ENCODE data around the gene CD8A. TPM values are rescaled to one million over a fixed set of nuclear protein-coding genes. Genes with fewer than 3 reads are reported as not detected.
"Not testable (repeated sequence)": the region's sequence is repeated elsewhere in the genome, so short reads cannot be mapped to it uniquely, and the experiment has no call there.

The CD8A gene
- 0.22 TPM for polyA plus RNA-seq (ENCODE audit: insufficient read length)

DNA sequence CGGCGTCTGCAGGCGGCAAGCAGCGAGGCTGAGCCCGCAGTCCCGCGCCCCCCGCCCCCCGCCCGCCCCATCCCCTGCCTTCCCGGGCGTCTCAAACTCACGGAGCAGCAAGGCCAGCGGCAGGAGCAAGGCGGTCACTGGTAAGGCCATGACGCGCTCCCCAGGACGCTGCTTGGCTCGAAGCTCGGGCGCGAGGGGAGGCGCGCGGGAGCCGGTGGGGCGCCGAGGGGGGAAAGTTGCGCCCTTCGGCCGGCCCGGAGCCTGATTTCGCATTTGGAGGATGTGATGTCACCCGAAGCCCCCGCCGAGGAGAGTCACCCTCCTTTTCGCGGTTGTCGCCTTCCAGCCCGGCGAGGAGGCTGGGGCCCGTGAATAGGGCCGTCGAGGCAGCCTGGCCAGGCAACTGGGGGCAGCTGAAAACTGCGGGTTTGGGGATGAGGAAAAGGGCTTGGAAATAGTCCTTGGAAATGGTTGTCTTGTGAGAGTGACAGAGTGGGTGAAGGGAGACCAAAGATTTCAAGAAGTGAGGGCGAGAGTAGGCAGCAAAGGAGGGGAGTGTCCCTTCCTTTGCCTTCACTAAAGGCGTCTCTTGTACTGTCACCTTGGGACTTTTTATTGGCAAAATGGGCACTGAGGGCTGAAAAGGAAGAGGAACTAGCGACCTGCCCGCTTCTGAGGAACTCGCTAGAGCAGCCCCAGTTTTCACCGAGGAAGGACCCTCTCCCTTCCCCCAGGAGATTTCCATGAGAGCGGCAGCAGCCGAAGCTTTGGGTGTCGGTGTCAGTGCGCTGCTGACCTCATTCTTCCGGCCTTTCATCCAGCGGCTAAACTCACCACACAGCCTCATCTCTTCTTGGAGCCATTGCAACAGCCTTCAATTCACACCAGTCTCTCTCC, at the start of gene CD8A:
CD8A (minus strand) TSS at position 238 of the 897 bp plus-strand sequence; CDS start at position 150, 88 bp downstream.
- no peak for DNase-seq (ENCODE audit: low read depth)

DNA sequence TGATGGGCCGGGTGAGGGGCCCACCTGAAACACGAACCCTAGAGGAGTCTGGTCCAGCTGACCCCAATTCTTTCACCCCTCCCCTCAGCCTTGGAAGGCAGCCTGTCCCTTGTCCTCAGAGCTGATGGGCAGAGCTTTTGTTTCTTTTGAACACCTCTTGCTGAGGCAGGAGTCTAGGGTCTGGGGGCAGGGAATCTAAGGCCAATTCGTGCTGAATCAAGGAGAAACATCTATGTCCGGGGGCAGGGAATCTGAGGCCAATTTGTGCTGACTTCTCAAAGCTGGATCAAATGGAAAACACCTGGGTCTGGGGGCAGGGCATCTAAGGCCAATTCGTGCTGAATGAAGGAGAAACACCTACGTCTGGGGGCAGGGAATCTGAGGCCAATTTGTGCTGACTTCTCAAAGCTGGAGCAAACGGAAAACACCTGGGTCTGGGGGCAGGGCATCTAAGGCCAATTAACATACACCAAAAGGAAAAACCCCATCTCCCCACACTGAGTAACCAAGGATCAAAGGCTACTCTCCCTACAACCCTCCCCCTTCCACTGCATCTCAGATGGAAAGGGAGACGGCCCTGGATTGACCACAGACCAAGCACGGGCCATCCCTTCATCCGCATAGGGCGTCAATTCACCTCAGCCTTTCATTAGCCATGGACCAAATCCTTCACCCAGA, 49.3 kb upstream of the CD8A start:
- DNase-seq (ENCODE audit: low read depth), result not testable (repeated sequence)

DNA sequence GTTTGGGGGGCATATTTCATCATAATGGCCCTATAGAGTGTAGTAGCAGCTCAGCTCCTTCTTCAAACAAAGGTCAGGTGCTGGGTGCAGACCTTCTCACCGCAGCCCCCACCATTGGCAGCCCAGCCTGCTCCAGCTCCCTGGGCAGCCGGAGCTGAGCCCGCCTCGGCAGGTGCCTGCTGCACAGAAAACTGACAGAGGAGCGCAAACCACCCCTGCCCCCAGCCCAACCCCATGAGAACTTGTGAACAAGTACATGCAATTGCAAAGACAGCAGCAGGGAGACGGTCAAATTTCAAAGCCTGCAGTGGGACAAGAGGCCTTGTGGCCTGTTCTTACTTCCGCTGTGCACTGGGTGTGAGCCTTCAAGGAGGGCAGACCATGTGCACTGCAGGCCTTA, 48.7 kb upstream of the CD8A start:
- not testable (repeated sequence) for DNase-seq (ENCODE audit: low read depth)

DNA sequence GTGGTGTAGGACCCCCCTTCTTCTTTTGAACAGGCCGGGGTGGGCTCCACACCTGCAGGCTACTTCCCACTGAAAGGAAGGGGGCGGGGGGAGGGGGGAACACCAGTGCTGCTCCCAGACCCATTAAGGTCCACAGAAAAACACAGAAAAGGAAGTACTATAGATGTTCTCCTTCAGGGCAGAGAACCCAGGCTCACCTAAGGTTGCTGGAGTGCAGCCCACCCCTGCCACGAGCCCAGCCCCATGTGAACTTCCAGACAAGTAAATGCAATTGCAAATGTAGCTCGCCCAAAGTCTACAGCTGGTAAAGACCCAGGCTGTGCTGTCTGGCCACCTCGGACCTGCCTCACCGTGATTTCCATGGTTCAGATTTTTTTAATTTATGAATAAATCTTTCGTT, 47.0 kb upstream of the CD8A start:
- not testable (repeated sequence) for DNase-seq (ENCODE audit: low read depth)

DNA sequence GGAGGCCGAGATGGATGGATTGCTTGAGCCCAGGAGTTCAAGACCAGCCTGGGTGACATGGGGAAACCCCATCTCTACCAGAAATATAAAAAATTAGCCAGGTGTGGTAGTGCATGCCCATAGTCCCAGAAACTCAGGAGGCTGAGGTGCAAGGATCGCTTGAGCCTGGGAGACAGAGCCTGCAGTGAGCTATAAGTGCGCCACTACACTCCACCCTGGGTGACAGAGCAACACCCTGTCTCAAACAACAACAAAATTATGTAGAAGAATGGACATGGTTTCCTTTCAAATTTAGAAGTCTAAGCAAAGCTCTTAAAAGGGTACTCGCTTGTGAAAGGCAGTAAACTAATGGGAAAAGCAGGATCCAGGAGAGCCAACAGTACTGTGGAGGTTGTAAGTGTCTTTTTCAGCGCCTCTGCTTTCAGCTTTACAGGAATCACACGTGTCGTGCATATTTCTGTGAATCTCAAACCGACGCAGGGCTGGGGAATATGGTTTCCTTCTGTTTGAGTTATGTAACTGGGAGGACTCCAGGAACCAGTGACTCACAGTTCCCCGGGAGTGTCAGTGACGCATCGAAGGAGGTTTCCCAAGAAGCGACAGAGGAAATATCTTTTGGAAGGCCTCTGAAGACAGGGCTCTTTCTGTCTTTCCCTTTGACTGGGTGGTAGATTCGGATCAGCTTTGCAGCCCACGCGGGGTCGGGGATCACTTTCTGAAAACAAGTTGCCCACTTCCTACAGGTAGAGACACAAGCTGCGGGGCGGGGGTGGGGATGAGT, 46.4 kb upstream of the CD8A start:
- DNase-seq (ENCODE audit: low read depth), result peak; percentile 62

DNA sequence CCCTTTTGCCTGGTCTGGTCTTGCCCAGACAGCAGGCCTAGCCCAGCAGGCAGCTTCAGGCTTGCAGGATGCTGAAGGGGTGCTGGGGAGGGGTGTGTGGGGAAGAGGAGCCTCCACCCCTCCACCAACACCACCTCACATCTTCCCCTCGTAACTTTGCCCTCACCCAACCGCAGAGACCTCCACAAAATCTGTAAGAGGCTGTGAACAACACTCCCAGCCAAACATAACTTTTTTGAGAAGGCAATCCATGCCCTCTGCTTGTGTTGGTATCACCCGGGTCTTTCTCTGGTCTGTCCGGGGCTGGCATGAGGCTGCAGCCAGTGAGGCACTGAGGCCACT, 44.8 kb upstream of the CD8A start:
- not testable (repeated sequence) for DNase-seq (ENCODE audit: low read depth)

DNA sequence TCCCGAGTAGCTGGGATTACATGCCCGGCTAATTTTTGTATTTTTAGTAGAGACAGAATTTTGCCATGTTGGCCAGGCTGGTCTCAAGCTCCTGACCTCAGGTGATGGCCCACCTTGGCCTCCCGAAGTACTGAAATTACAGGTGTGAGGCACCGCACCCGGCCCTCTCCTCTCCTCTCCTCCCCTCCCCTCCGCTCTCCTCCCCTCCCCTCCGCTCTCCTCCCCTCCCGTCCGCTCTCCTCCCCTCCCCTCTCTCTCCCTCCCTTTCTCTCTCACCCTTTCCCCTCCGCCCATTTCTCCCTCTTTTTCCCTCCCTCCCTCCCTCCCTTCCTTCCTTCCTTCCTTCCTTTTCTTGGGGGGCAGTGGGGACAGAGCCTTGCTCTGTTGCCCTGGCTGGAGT, 42.6 kb upstream of the CD8A start:
- DNase-seq (ENCODE audit: low read depth), result no peak

DNA sequence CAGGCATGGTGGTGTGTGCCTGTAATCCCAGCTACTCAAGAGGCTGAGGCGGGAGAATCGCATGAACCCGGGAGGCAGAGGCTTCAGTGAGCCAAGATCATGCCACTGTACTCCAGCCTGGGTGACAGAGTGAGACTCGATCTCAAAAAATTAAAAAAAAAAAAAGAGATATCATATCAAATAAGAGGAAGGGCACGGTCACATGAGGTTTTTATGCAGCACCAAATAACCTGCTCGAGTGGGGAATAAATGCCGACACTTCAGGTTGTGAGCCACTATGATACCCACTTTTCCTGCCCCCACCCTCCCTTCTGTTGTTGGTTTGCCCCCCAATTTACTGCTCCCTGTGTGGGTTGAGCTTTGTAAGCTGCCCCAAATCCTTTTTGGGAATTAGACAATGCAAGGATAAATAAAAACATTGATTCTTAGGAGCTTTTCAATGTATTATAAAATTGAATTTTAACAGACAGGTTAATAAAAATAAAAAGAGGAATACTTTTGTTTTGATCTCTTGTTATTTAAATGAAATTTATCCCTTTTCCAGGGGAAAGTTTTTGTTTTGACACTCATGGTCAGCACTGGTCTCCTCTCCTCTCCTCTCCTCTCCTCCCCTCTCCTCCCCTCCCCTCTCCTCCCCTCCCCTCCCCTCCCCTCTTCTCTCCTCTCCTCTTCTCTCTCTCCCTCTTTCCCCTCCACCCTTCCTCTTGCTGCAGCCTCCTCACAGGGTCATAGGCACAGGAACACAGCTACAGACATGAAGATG, 41.8 kb upstream of the CD8A start:
- no peak for DNase-seq (ENCODE audit: low read depth)

DNA sequence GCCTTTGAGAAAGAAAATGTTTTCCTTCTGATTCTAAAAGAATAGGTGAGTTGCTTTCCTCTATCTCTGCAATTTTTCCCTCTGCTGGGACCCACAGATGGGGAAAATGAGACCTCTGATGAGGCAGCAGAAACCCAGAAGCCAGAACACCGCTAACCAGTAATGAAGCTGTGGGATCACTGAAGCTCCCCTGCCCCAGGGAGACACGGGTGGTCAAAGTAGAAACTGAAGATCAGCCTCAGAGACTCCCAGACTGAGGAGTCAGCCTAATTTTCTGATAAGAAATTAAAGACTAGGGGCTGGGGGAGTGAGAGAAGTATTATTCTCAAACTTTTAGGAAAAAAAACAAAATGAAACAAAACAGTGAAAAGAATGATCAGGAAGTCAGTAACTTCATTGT, 40.8 kb upstream of the CD8A start:
- DNase-seq (ENCODE audit: low read depth), result no peak

DNA sequence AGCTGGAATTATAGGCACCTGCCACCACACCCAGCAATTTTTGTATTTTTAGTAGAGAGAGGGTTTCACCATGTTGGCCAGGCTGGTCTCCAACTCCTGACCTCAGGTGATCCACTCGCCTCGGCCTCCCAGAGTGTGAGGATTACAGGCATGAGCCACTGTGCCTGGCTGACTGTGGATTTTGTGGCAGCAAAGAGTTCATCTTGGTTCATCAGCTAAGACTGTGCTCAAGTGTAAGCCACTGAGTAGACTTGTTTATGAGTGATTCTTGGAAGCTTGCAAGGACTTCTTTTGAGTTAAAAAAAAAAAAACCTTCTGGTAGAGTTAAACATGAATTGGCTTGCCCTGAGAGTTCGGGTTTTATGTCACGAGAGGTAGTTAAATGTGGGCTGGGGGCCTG, 36.2 kb upstream of the CD8A start:
- DNase-seq (ENCODE audit: low read depth), result no peak

DNA sequence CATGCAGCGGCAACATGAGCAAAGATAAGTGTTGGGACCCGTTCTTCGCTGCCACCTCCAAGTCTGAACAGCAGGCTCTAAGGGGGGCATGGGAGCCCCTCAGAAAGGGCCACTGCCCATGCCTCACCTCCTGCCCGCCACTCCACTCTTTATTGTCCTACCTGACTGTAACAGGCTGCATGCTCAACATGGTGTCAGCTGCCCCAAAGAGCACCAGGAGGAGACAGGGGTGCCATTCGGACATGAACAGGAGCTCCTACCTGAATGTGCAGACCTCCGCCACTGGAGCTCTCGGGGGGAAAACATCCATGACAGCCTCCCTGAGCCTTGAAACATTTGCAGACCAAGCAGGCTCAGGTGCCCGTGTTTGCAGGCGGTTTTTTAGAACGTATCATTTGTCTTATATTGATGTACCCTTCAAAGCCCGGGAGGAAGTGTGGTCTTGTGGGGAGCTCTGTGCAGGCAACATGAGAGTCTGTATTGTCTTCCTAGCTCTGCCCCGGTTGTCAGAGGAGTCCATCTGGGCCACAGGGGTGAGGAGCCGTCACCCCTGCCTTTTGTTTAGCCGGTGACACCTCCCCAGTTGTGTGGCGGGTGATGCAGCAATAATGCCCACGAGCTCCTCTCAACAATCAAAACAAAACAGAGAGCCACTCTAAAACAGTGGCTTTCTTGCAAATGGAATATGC, 35.1 kb upstream of the CD8A start:
- DNase-seq (ENCODE audit: low read depth), result no peak

DNA sequence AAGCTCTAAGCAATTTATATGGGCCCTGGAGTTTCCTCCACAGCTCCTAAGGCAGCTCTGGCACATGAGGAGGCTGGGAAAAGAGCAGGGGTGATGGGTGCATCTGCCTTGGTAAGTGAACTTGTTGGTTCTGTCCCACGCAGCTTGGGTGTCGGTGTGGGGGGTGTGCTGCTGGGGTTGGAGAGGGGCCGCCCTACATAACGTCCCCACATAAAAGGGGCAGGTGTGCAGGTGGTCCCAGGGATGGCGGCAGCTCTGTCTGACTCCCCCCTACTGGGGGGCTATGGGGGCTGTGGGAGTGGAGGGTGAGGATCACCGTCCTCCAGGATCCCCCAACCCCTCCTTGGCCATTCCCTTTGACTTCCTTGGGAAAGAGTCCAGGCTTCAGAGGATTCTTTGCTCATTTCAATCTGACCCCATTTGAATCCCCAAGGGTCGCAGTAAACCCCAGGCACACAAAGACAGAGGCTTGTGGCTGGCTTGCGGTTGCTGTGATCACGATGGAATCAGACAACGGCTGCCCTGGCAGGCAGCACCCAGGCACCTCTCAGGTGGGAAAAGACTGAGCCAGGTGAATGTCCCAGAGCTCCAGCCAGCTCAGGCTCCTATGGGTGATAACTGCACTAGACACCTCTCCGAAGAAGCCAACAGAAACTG, 34.5 kb upstream of the CD8A start:
- DNase-seq (ENCODE audit: low read depth), result no peak

DNA sequence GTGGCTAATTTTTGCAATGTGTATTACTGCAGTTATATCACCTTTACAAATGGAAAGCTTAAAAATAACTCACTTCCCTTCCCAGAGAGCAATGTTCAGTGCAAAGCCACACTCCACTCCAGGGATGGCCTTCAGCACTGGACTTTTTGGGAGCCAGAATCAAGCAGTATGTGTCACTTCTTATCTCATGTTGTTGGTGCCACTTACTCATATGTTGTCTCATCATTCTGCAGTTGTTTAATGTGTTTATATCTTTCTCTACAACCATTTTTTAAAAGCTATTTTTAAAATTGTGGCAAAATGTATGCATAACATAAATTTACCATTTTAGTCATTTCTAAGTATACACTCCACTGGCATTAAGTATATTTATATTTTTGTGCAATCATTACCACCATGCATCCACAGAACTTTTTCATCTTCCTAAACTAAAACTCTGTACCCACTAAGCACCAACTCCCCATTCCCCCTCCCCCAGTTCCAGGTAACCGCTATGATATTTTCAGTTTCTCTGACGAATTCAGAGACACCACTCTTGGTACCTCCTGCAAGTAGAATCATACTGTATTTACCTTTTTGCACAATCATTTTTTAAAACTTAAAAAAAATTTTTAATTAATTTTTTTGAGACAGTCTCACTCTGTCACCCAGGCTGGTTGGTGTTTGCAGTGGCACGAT, 32.1 kb upstream of the CD8A start:
- DNase-seq (ENCODE audit: low read depth), result no peak

DNA sequence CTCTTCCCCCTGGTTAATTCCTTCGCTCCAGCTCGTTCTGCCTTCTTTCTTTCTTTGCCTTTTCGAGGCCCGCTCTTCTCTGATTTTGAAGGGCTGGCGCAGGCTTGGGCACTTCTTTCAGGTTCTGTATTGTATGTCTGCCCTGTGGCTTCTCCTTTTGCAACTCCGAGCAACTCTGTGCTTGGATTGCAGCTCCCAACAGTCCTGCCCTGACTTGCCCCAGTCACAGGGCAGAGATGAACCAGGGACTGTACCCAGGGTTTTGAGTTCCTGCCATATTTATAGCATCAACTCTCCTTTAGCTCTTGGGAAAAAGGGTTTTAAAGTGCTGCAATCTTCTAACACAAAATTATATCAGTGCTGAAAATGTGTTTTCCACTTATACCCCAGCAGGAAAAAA, 31.1 kb upstream of the CD8A start:
- DNase-seq (ENCODE audit: low read depth), result no peak

DNA sequence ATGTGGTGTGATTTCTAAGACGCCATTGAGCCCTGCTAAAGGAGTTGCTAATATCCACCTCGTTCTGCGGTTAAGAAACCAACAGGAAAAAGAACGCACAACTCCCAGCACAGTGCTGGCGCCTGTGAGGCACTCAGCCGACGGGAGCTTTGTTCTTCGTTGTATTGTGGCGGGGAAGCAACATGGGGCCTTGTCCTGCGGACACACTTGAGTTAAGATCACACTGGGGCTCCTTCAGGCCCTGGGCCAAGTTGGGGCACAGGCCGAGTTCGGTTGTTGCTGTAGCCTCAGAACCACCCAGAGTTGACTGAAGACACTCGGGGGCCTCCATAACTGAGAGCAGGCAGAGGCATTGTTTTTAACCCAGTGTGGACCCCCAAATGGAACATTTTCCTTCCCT, 30.6 kb upstream of the CD8A start:
- DNase-seq (ENCODE audit: low read depth), result no peak

DNA sequence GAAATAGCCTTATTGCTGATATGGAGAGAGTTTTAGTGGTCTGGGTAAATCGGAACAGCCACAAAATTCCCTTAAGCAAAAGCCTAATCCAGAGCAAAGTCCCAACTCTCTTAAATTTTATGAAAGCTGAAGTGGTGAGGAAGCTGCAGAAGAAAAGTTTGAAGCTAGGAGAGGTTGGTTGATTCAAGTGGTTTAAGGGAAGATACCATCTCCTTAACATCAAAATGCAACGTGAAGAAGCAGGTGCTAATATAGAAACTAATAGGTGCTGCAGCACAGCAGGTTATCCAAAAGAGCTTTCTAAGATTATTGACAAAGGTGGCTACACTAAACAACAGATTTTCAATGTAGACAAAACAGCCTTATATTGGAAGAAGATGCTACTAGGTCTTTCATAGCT, 28.2 kb upstream of the CD8A start:
- no peak for DNase-seq (ENCODE audit: low read depth)

DNA sequence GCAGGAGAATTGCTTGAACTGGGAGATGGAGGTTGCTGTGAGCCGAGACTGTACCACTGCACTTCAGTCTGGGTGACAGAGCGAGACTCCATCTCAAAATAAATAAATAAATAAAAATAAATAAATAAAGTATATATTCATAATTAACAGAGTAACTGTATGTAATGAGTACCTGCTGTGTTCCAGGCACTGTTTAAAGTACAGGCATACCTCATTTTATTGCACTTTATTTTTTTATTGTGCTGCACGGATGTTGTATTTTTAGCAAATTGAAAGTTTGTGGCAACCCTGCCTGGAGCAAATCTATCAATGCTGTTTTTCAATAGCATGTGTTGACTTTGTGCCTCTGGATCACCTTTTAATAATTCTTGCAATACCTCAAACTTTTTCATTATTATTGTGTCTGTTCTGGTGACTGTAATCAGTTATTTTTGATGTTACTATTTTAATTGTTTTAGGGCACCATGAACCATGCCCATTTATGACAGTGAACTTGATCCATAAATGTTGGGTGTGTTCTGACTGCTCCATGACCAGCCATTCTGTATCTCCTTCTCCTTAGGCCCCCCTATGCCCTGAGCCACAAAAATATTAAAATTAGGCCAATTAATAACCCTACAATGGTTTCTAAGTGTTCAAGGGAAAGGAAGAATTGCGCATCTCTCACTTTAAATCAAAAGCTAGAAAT, 27.5 kb upstream of the CD8A start:
- no peak for DNase-seq (ENCODE audit: low read depth)

DNA sequence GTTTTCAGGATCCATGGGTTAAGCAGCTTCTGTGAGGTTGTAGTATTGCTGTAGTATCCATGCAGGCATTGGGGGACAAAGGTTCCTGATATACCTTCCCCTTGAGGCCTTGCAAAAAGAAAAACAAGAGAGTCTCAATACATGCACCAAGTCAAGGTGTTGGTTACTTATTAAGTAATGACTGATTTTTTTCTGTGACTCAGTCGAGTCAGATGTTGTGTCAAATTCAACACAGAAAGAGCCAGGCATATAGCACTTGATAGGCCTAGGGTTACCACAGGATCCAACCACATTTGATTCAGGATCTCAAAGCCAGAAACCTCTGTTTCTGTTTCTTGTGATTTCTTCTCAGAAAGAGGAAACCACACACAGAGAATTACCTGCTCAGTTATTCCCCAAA, 24.9 kb upstream of the CD8A start:
- DNase-seq (ENCODE audit: low read depth), result no peak

DNA sequence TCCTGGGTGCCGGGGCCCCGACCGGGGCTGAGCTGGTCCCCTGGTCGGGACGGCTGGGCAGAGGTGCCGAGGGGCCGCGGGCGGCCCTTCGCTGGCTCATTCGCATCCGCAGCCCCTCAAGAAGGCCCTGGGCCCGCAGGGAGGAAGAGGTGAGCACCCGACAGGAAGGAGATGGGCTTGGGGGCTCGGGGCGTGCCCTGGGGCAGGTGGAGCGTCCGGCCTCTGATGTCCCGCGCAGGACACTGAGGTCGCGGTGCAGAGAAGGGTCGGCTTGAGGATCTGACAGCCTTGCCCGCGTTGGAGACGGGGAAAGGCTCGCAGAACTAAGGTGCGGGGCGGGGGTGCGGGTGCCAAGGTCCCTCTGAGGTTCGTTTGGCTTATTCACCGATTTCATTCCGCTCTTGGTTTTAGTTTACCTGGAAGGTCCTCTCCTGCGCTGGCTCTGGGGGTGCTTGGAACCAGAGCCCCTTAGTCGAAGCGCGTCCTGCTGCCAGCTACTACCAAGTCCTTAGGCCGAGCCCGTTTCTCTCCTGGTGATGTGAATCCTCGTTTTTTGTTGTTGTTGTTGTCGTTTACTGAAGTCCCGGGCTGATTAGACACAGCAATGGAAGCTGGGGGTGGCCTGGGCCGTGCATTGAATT, 18.9 kb upstream of the CD8A start:
- no peak for DNase-seq (ENCODE audit: low read depth)

Measured in forelimb muscle (tissue), 1 donor.